H9 (cell line): ENCODE results near the gene KANK2. TPM values are rescaled to one million over a fixed set of nuclear protein-coding genes. Genes with fewer than 3 reads are reported as not detected.
A peak's percentile ranks its signal among the peaks of the same experiment; 100 is the strongest.

Source experiments
- DNase-seq: peaks from one replicate; pipeline ENCODE4 v3.0.0-alpha.2; 2017
- H2AFZ ChIP-seq: one replicate; pipeline ENCODE4 v1.6.1; 2013; ENCODE audit warnings: mild to moderate bottlenecking, low read length, control low read depth, moderate library complexity
- H2AK5ac ChIP-seq: 2 replicates; pipeline ENCODE4 v1.6.1; 2013; ENCODE audit warnings: low read length, control low read depth, mixed read lengths; ENCODE audit not compliant: insufficient read length
- H2BK120ac ChIP-seq: one replicate; pipeline ENCODE4 v1.6.1; 2013; ENCODE audit warnings: low read depth, mild to moderate bottlenecking, low read length, control low read depth, inconsistent platforms; ENCODE audit not compliant: poor library complexity, severe bottlenecking
- H2BK12ac ChIP-seq: 2 replicates; pipeline ENCODE4 v1.6.1; 2013; ENCODE audit warnings: low read length, control low read depth, mixed read lengths, low read depth; ENCODE audit not compliant: insufficient read length
- H2BK15ac ChIP-seq: 2 replicates; pipeline ENCODE4 v1.6.1; 2013; ENCODE audit warnings: low read depth, low read length, control low read depth
- H2BK20ac ChIP-seq: one replicate; pipeline ENCODE4 v1.6.1; 2013; ENCODE audit warnings: low read depth, mild to moderate bottlenecking, low read length, control low read depth, inconsistent platforms; ENCODE audit not compliant: poor library complexity, severe bottlenecking
- H2BK5ac ChIP-seq: 2 replicates; pipeline ENCODE4 v1.6.1; 2013; ENCODE audit warnings: low read length, control low read depth, mixed read lengths; ENCODE audit not compliant: insufficient read length
- H3K14ac ChIP-seq: 2 replicates; pipeline ENCODE4 v1.6.1; 2013; ENCODE audit warnings: low read length, control low read depth; ENCODE audit not compliant: insufficient read depth
- H3K18ac ChIP-seq: 2 replicates; pipeline ENCODE4 v1.6.1; 2013; ENCODE audit warnings: low read depth, mild to moderate bottlenecking, mixed read lengths, low read length, control low read depth; ENCODE audit not compliant: insufficient read length
- H3K23ac ChIP-seq: 2 replicates; pipeline ENCODE4 v1.6.1; 2013; ENCODE audit warnings: low read length, control low read depth, mixed read lengths, low read depth; ENCODE audit not compliant: insufficient read length
- H3K23me2 ChIP-seq: 2 replicates; pipeline ENCODE4 v1.6.1; 2013; ENCODE audit warnings: low read depth, mild to moderate bottlenecking, mixed read lengths, low read length, control low read depth; ENCODE audit not compliant: insufficient read length, poor library complexity, severe bottlenecking
- H3K27ac ChIP-seq: 2 replicates; pipeline ENCODE4 v1.5.1; 2013; ENCODE audit warnings: low read length, control low read depth, mixed read lengths, low read depth; ENCODE audit not compliant: insufficient read length
- H3K27me3 ChIP-seq: 2 replicates; pipeline ENCODE4 v1.6.1; 2013; ENCODE audit warnings: low read length, control low read depth, inconsistent platforms; ENCODE audit not compliant: insufficient read depth
- H3K4ac ChIP-seq: 2 replicates; pipeline ENCODE4 v1.6.1; 2013; ENCODE audit warnings: low read depth, mild to moderate bottlenecking, control low read depth, inconsistent platforms, low read length, moderate library complexity
- H3K4me1 ChIP-seq: 2 replicates; pipeline ENCODE4 v1.6.1; 2013; ENCODE audit warnings: low read length, control low read depth, inconsistent platforms; ENCODE audit not compliant: insufficient read depth
- H3K4me2 ChIP-seq: 2 replicates; pipeline ENCODE4 v1.6.1; 2013; ENCODE audit warnings: low read length, control low read depth, mixed read lengths; ENCODE audit not compliant: insufficient read length, insufficient read depth
- H3K56ac ChIP-seq: 2 replicates; pipeline ENCODE4 v1.6.1; 2013; ENCODE audit warnings: low read depth, mild to moderate bottlenecking, mixed read lengths, low read length, control low read depth; ENCODE audit not compliant: insufficient read length
- H3K79me1 ChIP-seq: 2 replicates; pipeline ENCODE4 v1.6.1; 2013; ENCODE audit warnings: low read depth, mild to moderate bottlenecking, moderate library complexity, low read length, control low read depth, inconsistent platforms; ENCODE audit not compliant: insufficient read depth, poor library complexity, severe bottlenecking
- H3K79me2 ChIP-seq: 2 replicates; pipeline ENCODE4 v1.6.1; 2013; ENCODE audit warnings: low read length, control low read depth, inconsistent platforms; ENCODE audit not compliant: insufficient read depth
- H3K9ac ChIP-seq: 2 replicates; pipeline ENCODE4 v1.6.1; 2013; ENCODE audit warnings: low read length, control low read depth, mixed read lengths; ENCODE audit not compliant: insufficient read length; ENCODE audit errors: extremely low read depth
- H3K9me3 ChIP-seq: one replicate; pipeline ENCODE4 v1.6.1; 2013; ENCODE audit warnings: low read depth, low read length, inconsistent platforms; ENCODE audit not compliant: control insufficient read depth
- H3T11ph ChIP-seq: one replicate; pipeline ENCODE4 v1.6.1; 2013; ENCODE audit warnings: mild to moderate bottlenecking, low read length, control low read depth, inconsistent platforms
- H4K20me1 ChIP-seq: one replicate; pipeline ENCODE4 v1.6.1; 2013; ENCODE audit not compliant: control insufficient read depth, insufficient read length, insufficient read depth
- H4K5ac ChIP-seq: 2 replicates; pipeline ENCODE4 v1.6.1; 2013; ENCODE audit warnings: low read depth, mild to moderate bottlenecking, mixed read lengths, low read length, control low read depth; ENCODE audit not compliant: insufficient read length
- H4K8ac ChIP-seq: replicated peaks from 2 replicates; pipeline ENCODE4 v1.6.1; 2013; ENCODE audit warnings: low read length, control low read depth, mixed read lengths, low read depth; ENCODE audit not compliant: insufficient read length
- H4K91ac ChIP-seq: 2 replicates; pipeline ENCODE4 v1.6.1; 2013; ENCODE audit warnings: low read depth, mild to moderate bottlenecking, moderate library complexity, mixed read lengths, low read length, control low read depth; ENCODE audit not compliant: insufficient read length
- H3K27ac Mint-ChIP-seq, 3 experiments: 2 replicates in 2 of 3; 3 replicates in 1 of 3; pipeline ENCODE4 v1.8.0; 2020 to 2021; ENCODE audit warnings: mixed read lengths in 3 of 3, mild to moderate bottlenecking in 1 of 3, moderate library complexity in 1 of 3
- H3K27me3 Mint-ChIP-seq: 2 replicates; pipeline ENCODE4 v1.8.0; 2021; ENCODE audit warnings: low read depth, mild to moderate bottlenecking, moderate library complexity, mixed read lengths
- H3K36me3 Mint-ChIP-seq, 3 experiments: 2 replicates in 2 of 3; 3 replicates in 1 of 3; pipeline ENCODE4 v1.8.0; 2020 to 2021; ENCODE audit warnings: low read depth in 3 of 3, mixed read lengths in 3 of 3; ENCODE audit not compliant: insufficient read depth in 1 of 3
- H3K4me1 Mint-ChIP-seq, 2 experiments: 2 replicates each; pipeline ENCODE4 v1.8.0; 2020; ENCODE audit warnings: mixed read lengths in 2 of 2
- H3K4me3 Mint-ChIP-seq, 2 experiments: 2 replicates in 1 of 2; 3 replicates in 1 of 2; pipeline ENCODE4 v1.8.0; 2020 to 2021; ENCODE audit warnings: mild to moderate bottlenecking in 2 of 2, mixed read lengths in 2 of 2, moderate library complexity in 1 of 2
- H3K9me3 Mint-ChIP-seq, 2 experiments: 2 replicates in 1 of 2; 3 replicates in 1 of 2; pipeline ENCODE4 v1.8.0; 2020; ENCODE audit warnings: mild to moderate bottlenecking in 2 of 2, mixed read lengths in 2 of 2, moderate library complexity in 1 of 2
- WGBS: extraction: QIAGEN DNeasy Blood & Tissue Kit; methylation state at CpG from one replicate; pipeline ENCODE4 v1.1.7; 2013; ENCODE audit warnings: missing lambda C conversion rate, low lambda C conversion rate, mixed read lengths; ENCODE audit not compliant: insufficient read length; ENCODE audit errors: extremely low coverage; 5-methylcytosine and 5-hydroxymethylcytosine counted together
- long read RNA-seq: library from polyadenylated mRNA; unstranded; transcript quantifications from one replicate; pipeline ENCODE4 v2.0.0, GENCODE V29; 2020
- total RNA-seq: library from RNA; stranded (reverse); gene quantifications from 2 replicates; pipeline ENCODE4 v1.2.1, GENCODE V29; 2021
- TF ChIP-seq, protein P1 (sequence below): fragments of 200-600 bp; sonication (generic); conservative IDR thresholded peaks from 3 replicates; pipeline ENCODE4 v1.8.0; 2021; ENCODE audit warnings: antibody characterized with exemption, mild to moderate bottlenecking

Gene KANK2
- total RNA-seq: 42.0 and 44.0 TPM in 2 replicates
- long read RNA-seq, full-length matches to known transcripts: 29 of 140 reads
- long read RNA-seq, partial matches to known transcripts: 8 of 140 reads
- long read RNA-seq, other reads (novel, unspliced or antisense): 103 of 140 reads

DNA sequence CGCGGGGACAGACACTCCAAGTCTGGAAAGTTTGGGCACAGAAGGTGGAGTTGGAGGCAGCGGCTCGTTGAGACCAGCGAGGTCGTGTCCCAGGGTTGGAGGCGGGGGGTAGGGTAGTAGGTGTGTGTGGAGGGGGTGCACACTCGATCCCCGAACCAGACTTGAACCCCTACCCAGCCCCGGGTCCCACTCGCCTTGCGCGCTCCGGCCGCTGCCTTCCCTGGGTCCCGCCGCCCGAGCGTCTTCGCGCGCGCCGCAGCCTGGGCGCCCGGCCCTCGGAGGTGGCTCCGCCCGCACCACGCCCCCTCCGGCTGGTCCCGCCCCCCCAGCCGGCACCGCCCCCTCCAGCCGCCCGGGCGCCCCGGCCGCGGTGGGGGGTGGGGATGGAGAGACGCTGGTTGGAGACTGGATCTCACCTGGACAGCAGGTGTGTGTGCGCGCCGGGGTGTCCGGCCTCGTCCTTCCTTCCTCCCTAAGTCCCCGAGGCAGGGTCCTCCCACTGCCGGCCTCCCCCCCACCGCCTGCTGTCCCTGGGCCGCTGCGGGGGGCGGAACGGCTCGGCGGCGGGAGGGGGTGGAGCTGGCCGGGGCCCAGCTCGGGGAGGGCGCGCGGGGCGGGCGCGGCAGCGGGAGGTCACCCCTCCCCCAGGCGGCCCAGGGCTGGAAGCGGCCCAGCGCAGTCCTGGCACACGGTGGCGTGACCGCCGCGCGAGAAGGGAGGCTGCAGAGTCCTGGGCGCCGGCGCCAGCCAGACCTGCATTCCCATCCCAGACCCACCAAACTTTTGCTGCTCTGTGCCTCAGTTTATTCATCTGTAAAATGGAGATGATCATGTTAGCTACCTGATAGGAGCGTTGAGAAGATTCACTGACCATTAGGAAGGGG, at the start of gene KANK2:
KANK2 (minus strand) TSS at position 255 of the 884 bp plus-strand sequence. CDS start 3,034 bp downstream, outside the sequence.
- Histone ChIP-seq H3K27ac (no peak within 1 kb of the TSS), H3K4me2 (peak within 1 kb of the TSS; percentile 72), H2BK120ac (no peak within 1 kb of the TSS), H3K4me1 (no peaks in the 10 kb centered on the region; the same call in 1 of the 2 replicates), H3T11ph (no peak within 1 kb of the TSS), H3K27me3 (no peaks in the 10 kb centered on the region), H3K79me1 (no peaks in the 10 kb centered on the region), H2BK15ac (no peak within 1 kb of the TSS), H3K79me2 (no peaks in the 10 kb centered on the region), H2AFZ (no peak within 1 kb of the TSS), H4K5ac (no peak within 1 kb of the TSS), H4K20me1 (no peaks in the 10 kb centered on the region), H4K8ac (no peak within 1 kb of the TSS), H3K9ac (peak within 1 kb of the TSS; percentile 20), H3K18ac (peak within 1 kb of the TSS; percentile 56), H2BK12ac (no peak within 1 kb of the TSS), H4K91ac (no peak within 1 kb of the TSS), H3K14ac (peak within 1 kb of the TSS; percentile 66; the same call in 1 of the 2 replicates), H3K23me2 (peaks cover 4% of the 10 kb centered on the region), H2AK5ac (no peak within 1 kb of the TSS), H3K56ac (no peak within 1 kb of the TSS), H3K9me3 (no peaks in the 10 kb centered on the region), H2BK20ac (no peak within 1 kb of the TSS), H3K4ac (no peak within 1 kb of the TSS), H3K23ac (no peak within 1 kb of the TSS), H2BK5ac (no peak within 1 kb of the TSS)
- Mint-ChIP-seq H3K27me3 (peaks cover 2% of the 10 kb centered on the region; the same call in 1 of the 2 replicates), H3K27ac (peak within 1 kb of the TSS in 2 of 3 experiments; percentile 68 to 90; a peak in 2 of 7 replicates), H3K4me3 (peak within 1 kb of the TSS; percentile 76 to 96), H3K36me3 (peaks cover 5 to 31% (median 23%) of the 10 kb centered on the region in 3 experiments; a peak in 6 of 7 replicates), H3K9me3 (no peaks in the 10 kb centered on the region), H3K4me1 (peaks cover 6 to 13% of the 10 kb centered on the region in 2 experiments)
- DNase-seq: peak; percentile 87
- WGBS: no CpG with 5 or more reads among the region's 78 CpGs
- TF ChIP-seq, protein P1, sequence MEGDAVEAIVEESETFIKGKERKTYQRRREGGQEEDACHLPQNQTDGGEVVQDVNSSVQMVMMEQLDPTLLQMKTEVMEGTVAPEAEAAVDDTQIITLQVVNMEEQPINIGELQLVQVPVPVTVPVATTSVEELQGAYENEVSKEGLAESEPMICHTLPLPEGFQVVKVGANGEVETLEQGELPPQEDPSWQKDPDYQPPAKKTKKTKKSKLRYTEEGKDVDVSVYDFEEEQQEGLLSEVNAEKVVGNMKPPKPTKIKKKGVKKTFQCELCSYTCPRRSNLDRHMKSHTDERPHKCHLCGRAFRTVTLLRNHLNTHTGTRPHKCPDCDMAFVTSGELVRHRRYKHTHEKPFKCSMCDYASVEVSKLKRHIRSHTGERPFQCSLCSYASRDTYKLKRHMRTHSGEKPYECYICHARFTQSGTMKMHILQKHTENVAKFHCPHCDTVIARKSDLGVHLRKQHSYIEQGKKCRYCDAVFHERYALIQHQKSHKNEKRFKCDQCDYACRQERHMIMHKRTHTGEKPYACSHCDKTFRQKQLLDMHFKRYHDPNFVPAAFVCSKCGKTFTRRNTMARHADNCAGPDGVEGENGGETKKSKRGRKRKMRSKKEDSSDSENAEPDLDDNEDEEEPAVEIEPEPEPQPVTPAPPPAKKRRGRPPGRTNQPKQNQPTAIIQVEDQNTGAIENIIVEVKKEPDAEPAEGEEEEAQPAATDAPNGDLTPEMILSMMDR: no peak; the same call in 2 of the 3 replicates
